ENCODE data around the gene PHF24. TPM values are rescaled to one million over a fixed set of nuclear protein-coding genes. Genes with fewer than 3 reads are reported as not detected.
A peak's percentile ranks its signal among the peaks of the same experiment; 100 is the strongest.

The PHF24 gene
- total and polyA plus RNA-seq, 10 of the 15 experiments (the other 5 are each of a cell fraction or from before 2014, with no cell fraction given), result 0.02 to 0.04 TPM; not detected in 8

- TF ChIP-seq, protein P1, sequence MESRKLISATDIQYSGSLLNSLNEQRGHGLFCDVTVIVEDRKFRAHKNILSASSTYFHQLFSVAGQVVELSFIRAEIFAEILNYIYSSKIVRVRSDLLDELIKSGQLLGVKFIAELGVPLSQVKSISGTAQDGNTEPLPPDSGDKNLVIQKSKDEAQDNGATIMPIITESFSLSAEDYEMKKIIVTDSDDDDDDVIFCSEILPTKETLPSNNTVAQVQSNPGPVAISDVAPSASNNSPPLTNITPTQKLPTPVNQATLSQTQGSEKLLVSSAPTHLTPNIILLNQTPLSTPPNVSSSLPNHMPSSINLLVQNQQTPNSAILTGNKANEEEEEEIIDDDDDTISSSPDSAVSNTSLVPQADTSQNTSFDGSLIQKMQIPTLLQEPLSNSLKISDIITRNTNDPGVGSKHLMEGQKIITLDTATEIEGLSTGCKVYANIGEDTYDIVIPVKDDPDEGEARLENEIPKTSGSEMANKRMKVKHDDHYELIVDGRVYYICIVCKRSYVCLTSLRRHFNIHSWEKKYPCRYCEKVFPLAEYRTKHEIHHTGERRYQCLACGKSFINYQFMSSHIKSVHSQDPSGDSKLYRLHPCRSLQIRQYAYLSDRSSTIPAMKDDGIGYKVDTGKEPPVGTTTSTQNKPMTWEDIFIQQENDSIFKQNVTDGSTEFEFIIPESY (IDR thresholded peaks at IDR 0.05), result no peak
- TF ChIP-seq NR2C1 (IDR thresholded peaks at IDR 0.05), result peak; percentile 84
- no peak for TF ChIP-seq EZH2 (IDR thresholded peaks at IDR 0.05; ENCODE audit: borderline replicate concordance, control insufficient read depth, low read depth, low read length)
- TF ChIP-seq, protein P2, sequence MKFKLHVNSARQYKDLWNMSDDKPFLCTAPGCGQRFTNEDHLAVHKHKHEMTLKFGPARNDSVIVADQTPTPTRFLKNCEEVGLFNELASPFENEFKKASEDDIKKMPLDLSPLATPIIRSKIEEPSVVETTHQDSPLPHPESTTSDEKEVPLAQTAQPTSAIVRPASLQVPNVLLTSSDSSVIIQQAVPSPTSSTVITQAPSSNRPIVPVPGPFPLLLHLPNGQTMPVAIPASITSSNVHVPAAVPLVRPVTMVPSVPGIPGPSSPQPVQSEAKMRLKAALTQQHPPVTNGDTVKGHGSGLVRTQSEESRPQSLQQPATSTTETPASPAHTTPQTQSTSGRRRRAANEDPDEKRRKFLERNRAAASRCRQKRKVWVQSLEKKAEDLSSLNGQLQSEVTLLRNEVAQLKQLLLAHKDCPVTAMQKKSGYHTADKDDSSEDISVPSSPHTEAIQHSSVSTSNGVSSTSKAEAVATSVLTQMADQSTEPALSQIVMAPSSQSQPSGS (IDR thresholded peaks at IDR 0.05; ENCODE audit: low read length), result no peak
- TF ChIP-seq ZNF384 (IDR thresholded peaks at IDR 0.05; ENCODE audit: borderline replicate concordance, low read depth, low read length), result no peak
- peak; percentile 71 for TF ChIP-seq SIX5 (IDR thresholded peaks at IDR 0.05; ENCODE audit: low read depth, low read length, severe bottlenecking)
These were observed 31.2 kb downstream of the PHF24 start, which contains the start of gene DNAJB5 (continued) for GRCh38 chr9:34989003-34989945.
